Bone marrow (tissue), 2 donors: ENCODE data around the gene ADRA2C.

Experiments used
- DNase-seq, 2 donors: peaks; one replicate each; lab custom pipeline; 2025; lab: John Stamatoyannopoulos, UW

ADRA2C gene

GRCh38 chr4:3766036-3766784 is at the start of gene ADRA2C:
Gene ADRA2C, plus strand, starts transcription at chr4:3766385. Its CDS starts 222 bp downstream, at chr4:3766607.
- no peak for DNase-seq

- no peak for DNase-seq
Observed at GRCh38 chr4:3716631-3717235, 49.5 kb upstream of the ADRA2C start.

DNA sequence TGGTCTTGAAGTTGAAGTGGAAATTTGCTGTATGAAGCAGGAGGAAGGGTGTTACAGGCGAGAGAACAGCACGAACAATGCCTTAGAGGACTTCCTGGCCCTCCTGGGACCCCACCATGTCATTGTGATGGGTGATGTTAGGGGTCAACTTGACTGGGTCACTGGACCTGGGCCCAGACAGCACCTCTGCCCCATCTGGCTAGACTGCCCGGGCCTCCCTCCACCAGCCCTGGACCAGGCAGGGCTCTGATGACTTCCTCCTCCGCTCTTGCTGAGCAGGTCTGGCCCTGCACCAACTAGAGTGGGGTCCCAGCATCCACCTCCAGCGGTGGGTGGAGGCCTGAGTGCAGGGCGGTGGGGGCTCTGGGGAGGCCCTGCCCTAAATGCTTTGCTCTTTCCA is 48.9 kb upstream of the ADRA2C start:
- no peak for DNase-seq

GRCh38 chr4:3718462-3718861 is 47.7 kb upstream of the ADRA2C start:
- no peak for DNase-seq

GRCh38 chr4:3719191-3719590 is 47.0 kb upstream of the ADRA2C start:
- DNase-seq, result no peak

- DNase-seq, result no peak
Observed at GRCh38 chr4:3719836-3720235, 46.3 kb upstream of the ADRA2C start.

DNA sequence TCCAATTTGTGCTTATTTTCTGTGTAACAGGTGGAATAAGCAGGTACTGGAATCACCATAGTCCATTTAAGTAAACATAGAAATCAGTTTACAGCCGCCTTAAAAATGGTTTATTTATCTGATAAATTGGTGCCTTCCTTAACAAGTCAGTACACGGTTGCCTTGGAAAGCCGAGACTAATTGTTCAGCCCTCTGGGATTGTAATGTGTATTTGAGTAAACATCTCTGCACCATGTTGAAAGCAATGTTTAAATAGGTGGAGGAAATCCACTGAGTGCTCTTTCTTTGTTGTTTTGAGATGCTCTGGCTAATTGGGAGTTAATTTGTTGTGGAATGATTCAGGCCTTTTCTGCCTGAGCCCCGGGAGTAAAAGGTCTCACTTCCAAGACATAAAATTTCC is 45.7 kb upstream of the ADRA2C start:
- DNase-seq, result no peak

DNA sequence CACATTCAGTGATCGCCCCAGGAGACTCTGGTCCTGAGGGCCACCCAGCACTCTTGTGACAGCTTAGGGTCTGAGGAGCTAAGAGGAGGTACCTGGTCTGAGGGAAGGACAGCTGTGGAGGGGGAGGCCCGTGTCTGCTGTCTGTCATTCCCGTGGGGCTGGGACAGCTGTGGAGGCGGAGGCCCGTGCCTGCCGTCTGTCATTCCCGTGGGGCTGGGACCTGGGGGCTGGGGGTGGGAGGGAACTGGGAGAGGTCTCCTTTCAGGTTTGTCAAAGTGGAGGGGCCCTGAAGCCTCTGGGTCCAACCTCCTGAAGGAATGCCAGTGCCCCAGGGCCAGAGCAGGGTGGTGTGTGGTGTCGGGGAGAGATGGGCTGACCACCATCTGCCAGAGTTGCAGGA is 45.0 kb upstream of the ADRA2C start:
- DNase-seq, result no peak

- no peak for DNase-seq
Observed at GRCh38 chr4:3721627-3722026, 44.6 kb upstream of the ADRA2C start.

DNA sequence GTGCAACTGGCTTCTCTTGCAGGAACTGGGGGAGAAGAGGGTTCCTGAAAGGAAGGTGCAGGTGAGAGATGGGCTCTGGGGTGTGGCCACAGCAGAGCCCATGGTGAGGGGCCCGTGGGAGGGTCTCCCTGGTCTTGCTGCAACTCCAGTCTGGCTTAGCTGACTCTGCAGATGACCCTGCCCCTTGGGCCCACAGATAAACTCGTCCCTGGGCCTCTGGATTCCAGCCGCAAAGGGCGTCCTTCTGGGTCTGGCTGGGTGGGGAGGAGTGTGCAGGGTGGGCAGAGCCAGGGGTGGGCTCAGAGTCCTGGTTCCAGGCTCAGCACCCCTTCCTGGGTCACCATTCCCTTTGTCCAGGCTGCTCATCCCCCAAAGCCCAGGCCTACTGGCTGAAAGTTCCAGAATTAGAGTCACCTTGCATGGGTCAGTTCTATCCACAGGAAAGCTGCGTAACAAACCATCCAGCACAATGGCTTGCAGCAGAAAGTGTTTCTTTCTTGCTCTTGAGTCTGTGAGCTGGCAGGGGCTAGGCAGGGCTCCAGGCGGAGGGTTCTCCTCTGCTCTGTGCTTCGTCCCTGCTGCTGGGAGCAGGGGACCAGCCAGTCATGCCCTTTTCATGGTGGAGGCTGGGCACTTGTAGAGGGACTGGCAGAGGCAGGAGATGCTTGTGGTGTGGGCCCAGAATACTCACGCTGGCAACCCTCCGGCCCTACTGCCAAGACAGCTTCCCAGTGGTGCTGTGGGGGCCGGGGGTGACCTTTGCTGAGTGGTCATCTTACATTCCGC is 43.5 kb upstream of the ADRA2C start:
- DNase-seq, result no peak

- no peak for DNase-seq
Observed at GRCh38 chr4:3723232-3723642, 42.9 kb upstream of the ADRA2C start.

DNA sequence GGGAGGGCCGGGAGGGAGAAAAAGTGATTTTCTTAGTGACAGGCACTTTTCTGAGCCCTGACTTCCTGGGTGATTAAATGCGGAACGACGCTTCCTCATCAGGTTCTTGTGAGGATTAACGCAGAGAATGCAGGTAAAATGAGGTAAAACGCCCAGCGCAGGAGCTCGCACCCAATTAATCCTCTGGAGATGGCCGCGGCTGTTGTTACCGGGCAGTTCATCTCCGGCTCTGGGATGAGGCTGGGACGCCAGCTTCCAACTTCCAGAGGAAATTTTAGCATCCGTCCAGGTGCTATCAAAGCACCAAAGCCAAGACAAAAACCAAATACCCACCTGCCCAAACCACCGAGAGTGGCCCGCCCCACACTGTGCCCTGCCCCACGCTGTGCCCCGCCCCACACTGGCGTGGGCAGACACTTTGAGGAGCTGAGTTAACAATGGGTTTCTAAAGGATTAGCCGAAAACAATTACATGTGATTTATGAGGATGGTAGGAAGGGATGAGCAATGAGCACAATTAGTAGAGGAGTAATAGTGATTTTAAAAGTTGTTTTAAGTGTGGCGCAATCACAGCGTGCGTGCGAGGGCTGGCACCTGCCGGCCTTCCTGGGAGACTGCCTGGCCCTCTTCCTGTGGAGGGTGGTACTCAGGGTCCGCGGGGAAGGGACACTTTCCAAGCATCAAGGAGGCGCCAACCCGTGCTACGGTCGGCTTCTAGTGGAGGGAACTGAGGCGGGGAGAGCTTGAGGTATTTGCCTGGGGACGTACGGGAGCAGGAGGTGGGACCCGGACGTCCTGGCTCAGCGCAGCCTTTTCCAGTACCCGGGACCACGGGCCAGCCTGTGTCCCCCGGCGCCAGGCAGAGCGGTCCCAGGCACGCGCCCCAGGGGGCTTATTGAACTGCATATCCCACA is 41.6 kb upstream of the ADRA2C start:
- DNase-seq, result no peak

DNA sequence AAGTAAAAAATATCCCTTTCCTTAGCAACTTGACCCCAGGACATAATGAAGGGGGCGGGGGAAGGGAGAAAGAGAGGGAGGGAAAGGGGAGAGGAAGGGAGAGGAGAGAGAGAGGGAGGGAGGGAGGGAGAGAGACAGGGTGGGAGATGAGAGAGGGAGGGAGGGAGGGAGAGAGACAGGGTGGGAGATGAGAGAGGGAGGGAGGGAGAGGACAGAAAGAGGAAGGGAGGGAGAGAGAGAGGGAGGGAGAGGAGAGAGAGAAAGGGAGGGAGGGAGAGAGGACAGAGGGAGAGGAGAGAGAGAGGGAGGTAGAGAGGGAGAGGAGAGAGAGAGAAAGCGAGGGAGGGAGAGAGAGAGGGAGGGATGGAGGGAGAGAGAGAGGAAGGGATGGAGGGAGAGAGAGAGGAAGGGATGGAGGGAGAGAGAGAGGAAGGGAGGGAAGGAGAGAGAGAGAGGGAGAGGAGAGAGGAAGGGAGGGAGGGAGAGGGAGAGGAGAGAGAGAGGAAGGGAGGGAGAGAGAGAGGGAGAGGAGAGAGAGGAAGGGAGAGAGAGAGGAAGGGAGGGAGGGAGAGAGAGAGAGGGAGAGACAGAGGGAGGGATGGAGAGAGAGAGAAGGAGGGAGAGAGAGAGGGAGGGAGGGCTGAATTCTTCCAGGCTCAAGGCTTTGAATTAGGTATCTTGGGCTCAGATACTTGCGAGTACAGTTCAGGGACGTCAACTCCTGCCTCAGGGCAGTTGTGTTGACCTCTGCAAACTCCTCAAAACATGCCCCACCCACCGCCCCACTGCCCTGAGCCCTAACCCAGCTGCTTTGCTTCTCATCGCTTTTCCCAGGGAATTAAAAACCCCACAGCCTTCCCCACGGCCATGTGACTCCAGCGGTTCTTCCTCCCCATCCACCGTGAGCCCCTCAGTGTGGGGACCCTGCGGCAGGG is 40.0 kb upstream of the ADRA2C start:
- DNase-seq, result no peak

GRCh38 chr4:3727847-3728469 is 38.2 kb upstream of the ADRA2C start:
- no peak for DNase-seq

DNA sequence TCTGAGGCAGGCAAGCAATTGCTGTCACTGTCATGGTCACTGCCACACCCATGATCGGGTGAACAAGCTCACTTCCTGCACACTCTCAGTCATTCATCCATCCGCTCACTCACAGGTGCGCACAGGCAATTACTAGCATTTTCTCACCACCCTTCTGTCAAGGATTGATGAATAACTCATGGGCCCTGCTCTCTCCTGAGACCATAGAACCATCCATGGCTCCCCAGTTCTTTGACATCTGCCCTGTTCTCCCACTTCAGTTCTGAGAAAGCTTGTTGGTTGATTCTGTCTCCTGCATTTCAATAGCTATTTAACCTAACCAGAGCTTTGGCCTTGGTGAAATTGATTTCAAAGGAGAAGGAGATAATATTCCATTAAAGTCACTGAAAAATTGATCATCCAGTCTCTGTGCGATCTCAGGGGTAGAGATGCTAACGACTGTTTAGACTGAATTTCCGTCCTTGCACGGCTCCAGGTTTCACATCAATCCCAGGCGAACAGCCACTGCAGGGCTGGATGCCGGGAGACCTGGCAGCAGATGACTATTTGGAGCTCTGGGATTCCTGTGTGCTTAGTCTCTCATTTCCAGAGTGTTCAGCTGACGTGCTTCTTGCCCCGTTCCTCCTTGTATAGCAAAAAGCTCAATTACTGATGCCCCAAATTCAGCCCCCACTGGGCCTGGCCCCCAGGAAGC is 36.9 kb upstream of the ADRA2C start:
- DNase-seq, result no peak

DNA sequence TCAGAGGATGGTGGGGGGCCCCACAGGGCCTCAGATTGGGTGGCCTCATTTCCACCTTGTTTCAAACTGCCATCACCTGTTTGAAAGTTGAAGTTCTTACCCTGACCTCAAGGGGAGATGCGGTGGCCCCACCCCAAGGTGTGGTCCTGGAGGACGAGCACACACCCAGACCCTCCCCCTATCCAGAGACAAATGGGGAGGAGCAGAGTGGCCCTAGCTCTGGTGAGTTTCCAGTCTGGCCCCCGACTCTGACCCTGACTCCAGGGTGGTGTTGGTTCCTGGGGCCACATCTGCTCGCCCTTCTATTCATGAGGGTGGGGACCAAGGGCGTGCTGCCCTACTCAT is 36.3 kb upstream of the ADRA2C start:
- DNase-seq, result no peak

- DNase-seq, result no peak
Observed at GRCh38 chr4:3730422-3731190, 35.6 kb upstream of the ADRA2C start.

GRCh38 chr4:3732076-3733028 is 33.8 kb upstream of the ADRA2C start:
- no peak for DNase-seq
